ENCODE measurements around the gene GRB14. TPM values are rescaled to one million over a fixed set of nuclear protein-coding genes. Genes with fewer than 3 reads are reported as not detected.

The GRB14 gene
- total RNA-seq, 1 experiment from 2014 or later = not detected

- Histone ChIP-seq H3K4me3 (ENCODE audit: low read depth in 2 of 2, low read length in 2 of 2) (no peak overlapping the region), H3K36me3 (ENCODE audit: control insufficient read depth, insufficient read depth, low read length) (no peaks in the 10 kb centered on the region), H3K4me1 (ENCODE audit: control insufficient read depth, insufficient read depth, low read length) (no peaks in the 10 kb centered on the region), H3K27ac (ENCODE audit: low read length) (no peak overlapping the region), H3K9me3 (ENCODE audit: control insufficient read depth, insufficient read depth, low read depth, low read length) (no peaks in the 10 kb centered on the region), H3K27me3 (ENCODE audit: control insufficient read depth, insufficient read depth, low read length) (no peaks in the 10 kb centered on the region)
- TF ChIP-seq TCF7L2 (IDR thresholded peaks at IDR 0.05; ENCODE audit: low read depth, low read length) = no peak
- TF ChIP-seq CTCF (IDR thresholded peaks at IDR 0.05) = peak; percentile 7; the same call in 1 of the 2 replicates
- intact Hi-C loops (cut with micrococcal nuclease; ENCODE audit: unreplicated experiment) = no loop called here
- POLR2A ChIA-PET = no interaction called here
- CTCF ChIA-PET = no interaction called here
- no peak for DNase-seq (ENCODE audit: low read depth, low spot score)
- no TSS peak for BruUV-seq (replicated peaks)
- in situ Hi-C loops (cut with HindIII; ENCODE audit: low pct_unique_long_range_greater_than_20kb, low sequenced_read_pairs) = no loop called here
- ATAC-seq = no peak
Observed at GRCh38 chr2:164574931-164575330, 46.4 kb downstream of the GRB14 start.

GRCh38 chr2:164570475-164570874, 50.8 kb downstream of the GRB14 start:
- POLR2A ChIA-PET = no interaction called here
- intact Hi-C loops (cut with micrococcal nuclease; ENCODE audit: unreplicated experiment) (no loop called here), in situ Hi-C loops (cut with HindIII; ENCODE audit: low pct_unique_long_range_greater_than_20kb, low sequenced_read_pairs) (no loop called here)
- Histone ChIP-seq H3K27ac (ENCODE audit: low read length) (no peak overlapping the region), H3K9me3 (ENCODE audit: control insufficient read depth, insufficient read depth, low read depth, low read length) (no peaks in the 10 kb centered on the region), H3K4me3 (ENCODE audit: low read depth in 2 of 2, low read length in 2 of 2) (no peak overlapping the region), H3K27me3 (ENCODE audit: control insufficient read depth, insufficient read depth, low read length) (no peaks in the 10 kb centered on the region; the same call in 1 of the 2 replicates), H3K4me1 (ENCODE audit: control insufficient read depth, insufficient read depth, low read length) (no peaks in the 10 kb centered on the region), H3K36me3 (ENCODE audit: control insufficient read depth, insufficient read depth, low read length) (no peaks in the 10 kb centered on the region)
- BruUV-seq (replicated peaks) = no TSS peak
- DNase-seq (ENCODE audit: low read depth, low spot score) (no peak), ATAC-seq (no peak)
- no peak for TF ChIP-seq POLR2AphosphoS5 (IDR thresholded peaks at IDR 0.05; ENCODE audit: low read depth, low read length)
- no peak for TF ChIP-seq REST (IDR thresholded peaks at IDR 0.05; ENCODE audit: insufficient read depth in 1 of 2, low read depth in 2 of 2, low read length in 1 of 2)
- TF ChIP-seq TCF7L2 (IDR thresholded peaks at IDR 0.05; ENCODE audit: low read depth, low read length) = no peak
- TF ChIP-seq CTCF (IDR thresholded peaks at IDR 0.05) = no peak
- no peak for TF ChIP-seq SIN3A (IDR thresholded peaks at IDR 0.05; ENCODE audit: borderline replicate concordance, insufficient read depth, low read depth, low read length)
- CTCF ChIA-PET = no interaction called here

Data from Panc1 (cell line).